HG03196 (cell line): ENCODE results near the gene HOXA5.

Experiments
- ATAC-seq: cut with Tn5 transposase; IDR thresholded peaks from one replicate; pipeline ENCODE4 v1.9.1; 2021; ENCODE audit not compliant: unreplicated experiment

Gene HOXA5

GRCh38 chr7:27182861-27183681 is 39.6 kb upstream of the HOXA5 start:
- no peak for ATAC-seq

- ATAC-seq = no peak
Observed at GRCh38 chr7:27182285-27182841, 38.9 kb upstream of the HOXA5 start.

- no peak for ATAC-seq
Observed at GRCh38 chr7:27181795-27182275, 38.4 kb upstream of the HOXA5 start.

- ATAC-seq = no peak
Observed at GRCh38 chr7:27180431-27181420, 37.2 kb upstream of the HOXA5 start.

GRCh38 chr7:27179503-27180430 is 36.3 kb upstream of the HOXA5 start:
- no peak for ATAC-seq

GRCh38 chr7:27179030-27179429 is 35.5 kb upstream of the HOXA5 start:
- ATAC-seq = no peak

GRCh38 chr7:27178366-27178765 is 34.9 kb upstream of the HOXA5 start:
- ATAC-seq = no peak

- no peak for ATAC-seq
Observed at GRCh38 chr7:27177795-27178320, 34.4 kb upstream of the HOXA5 start.

GRCh38 chr7:27176962-27177794 is 33.7 kb upstream of the HOXA5 start:
- ATAC-seq = no peak

GRCh38 chr7:27176524-27176845 is 33.0 kb upstream of the HOXA5 start:
- ATAC-seq = no peak

GRCh38 chr7:27175626-27176523 is 32.4 kb upstream of the HOXA5 start:
- ATAC-seq = no peak

GRCh38 chr7:27174874-27175625 is 31.6 kb upstream of the HOXA5 start:
- no peak for ATAC-seq

GRCh38 chr7:27173956-27174873 is 30.7 kb upstream of the HOXA5 start, which contains the start of gene HOXA10:
TSS of gene HOXA10 (minus strand) at chr7:27174320. CDS start at chr7:27174306, 14 bp downstream.
- no peak for ATAC-seq

GRCh38 chr7:27173511-27173955 is 30.1 kb upstream of the HOXA5 start:
- ATAC-seq = no peak

GRCh38 chr7:27172823-27173510 is 29.5 kb upstream of the HOXA5 start:
- ATAC-seq = no peak

GRCh38 chr7:27172315-27172774 is 28.9 kb upstream of the HOXA5 start:
- no peak for ATAC-seq
